ENCODE measurements around the gene FREM2. TPM values are rescaled to one million over a fixed set of nuclear protein-coding genes. Genes with fewer than 3 reads are reported as not detected.

Gene FREM2
- total and polyA plus RNA-seq, 8 donors, result 1.4 to 9.8 (median 6.3) TPM

GRCh38 chr13:38693168-38693567 lies 6.3 kb downstream of the FREM2 start:
- ATAC-seq (no peak), DNase-seq (no peak), FAIRE-seq (no peak)
- TF ChIP-seq, protein P1, sequence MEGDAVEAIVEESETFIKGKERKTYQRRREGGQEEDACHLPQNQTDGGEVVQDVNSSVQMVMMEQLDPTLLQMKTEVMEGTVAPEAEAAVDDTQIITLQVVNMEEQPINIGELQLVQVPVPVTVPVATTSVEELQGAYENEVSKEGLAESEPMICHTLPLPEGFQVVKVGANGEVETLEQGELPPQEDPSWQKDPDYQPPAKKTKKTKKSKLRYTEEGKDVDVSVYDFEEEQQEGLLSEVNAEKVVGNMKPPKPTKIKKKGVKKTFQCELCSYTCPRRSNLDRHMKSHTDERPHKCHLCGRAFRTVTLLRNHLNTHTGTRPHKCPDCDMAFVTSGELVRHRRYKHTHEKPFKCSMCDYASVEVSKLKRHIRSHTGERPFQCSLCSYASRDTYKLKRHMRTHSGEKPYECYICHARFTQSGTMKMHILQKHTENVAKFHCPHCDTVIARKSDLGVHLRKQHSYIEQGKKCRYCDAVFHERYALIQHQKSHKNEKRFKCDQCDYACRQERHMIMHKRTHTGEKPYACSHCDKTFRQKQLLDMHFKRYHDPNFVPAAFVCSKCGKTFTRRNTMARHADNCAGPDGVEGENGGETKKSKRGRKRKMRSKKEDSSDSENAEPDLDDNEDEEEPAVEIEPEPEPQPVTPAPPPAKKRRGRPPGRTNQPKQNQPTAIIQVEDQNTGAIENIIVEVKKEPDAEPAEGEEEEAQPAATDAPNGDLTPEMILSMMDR (IDR thresholded peaks at IDR 0.05), result no peak
- intact Hi-C loops (cut with DNase I), result no loop called here
- 61 to 67% methylated on average over 2 of the region's 2 CpGs for WGBS, 2 donors
- Histone ChIP-seq H3K27me3 (no peaks in the 10 kb centered on the region), H3K36me3 (no peaks in the 10 kb centered on the region), H3K9me3 (no peaks in the 10 kb centered on the region), H3K27ac (no peak overlapping the region), H3K4me1 (peaks cover 0 to 8% (median 6%) of the 10 kb centered on the region in 3 donors), H3K4me3 (no peak overlapping the region)

GRCh38 chr13:38693641-38694040 lies 6.8 kb downstream of the FREM2 start:
- peak in 3 of 6 donors; percentile 26 to 32 (median 26) for DNase-seq
- Histone ChIP-seq H3K4me1 (peaks cover 0 to 8% (median 6%) of the 10 kb centered on the region in 3 donors), H3K27me3 (no peaks in the 10 kb centered on the region), H3K9me3 (no peaks in the 10 kb centered on the region), H3K4me3 (no peak overlapping the region), H3K27ac (no peak overlapping the region), H3K36me3 (no peaks in the 10 kb centered on the region)
- 21 to 28% methylated on average over 2 of the region's 2 CpGs for WGBS, 2 donors
- intact Hi-C loops (cut with DNase I), result no loop called here
- no peak for FAIRE-seq
- peak; percentile 54 to 88 (median 70) for ATAC-seq
- TF ChIP-seq, protein P1 (IDR thresholded peaks at IDR 0.05), result no peak

DNA sequence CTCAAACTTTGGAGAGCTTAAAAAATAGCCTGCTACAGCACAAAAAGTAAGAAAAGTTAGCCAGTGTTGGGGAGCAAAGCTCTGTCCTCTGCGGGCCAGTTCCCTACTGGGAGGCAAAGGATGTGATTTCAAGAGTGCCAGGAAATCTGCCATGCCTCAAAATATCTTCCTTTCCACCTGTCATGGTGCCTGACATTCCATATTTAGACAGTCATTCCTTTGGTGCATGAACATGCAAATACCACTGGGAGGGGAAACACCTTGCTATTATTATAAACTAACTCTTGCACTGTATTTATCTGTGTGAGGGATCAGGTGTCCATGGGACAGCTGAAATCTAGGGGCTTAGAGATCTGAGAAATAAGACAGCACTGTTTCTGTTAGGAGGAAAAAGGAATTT lies 10.3 kb downstream of the FREM2 start:
- TF ChIP-seq, protein P1 (IDR thresholded peaks at IDR 0.05), result no peak
- WGBS, 2 donors, result 88 to 93% methylated on average over 1 of the region's 1 CpG
- ATAC-seq (no peak), FAIRE-seq (no peak), DNase-seq (no peak)
- Histone ChIP-seq H3K27ac (no peak overlapping the region), H3K4me1 (peaks cover 0 to 8% (median 6%) of the 10 kb centered on the region in 3 donors), H3K27me3 (no peaks in the 10 kb centered on the region), H3K4me3 (no peak overlapping the region), H3K9me3 (no peaks in the 10 kb centered on the region), H3K36me3 (no peaks in the 10 kb centered on the region)
- intact Hi-C loops (cut with DNase I), result no loop called here

GRCh38 chr13:38697628-38698333 lies 10.9 kb downstream of the FREM2 start:
- no peak for FAIRE-seq

More at GRCh38 chr13:38697628-38698333, 10.9 kb downstream of the FREM2 start:
- intact Hi-C loops (cut with DNase I), result no loop called here
- WGBS, 2 donors, result 85 to 98% methylated on average over 2 of the region's 2 CpGs
- TF ChIP-seq, protein P1 (IDR thresholded peaks at IDR 0.05), result no peak
- no peaks in the 10 kb centered on the region for H3K36me3 ChIP-seq
- no peaks in the 10 kb centered on the region for H3K9me3 ChIP-seq
- H3K4me1 ChIP-seq, result peaks cover 0 to 8% (median 6%) of the 10 kb centered on the region in 3 donors
- H3K27me3 ChIP-seq, result no peaks in the 10 kb centered on the region
- ATAC-seq, result no peak
- H3K27ac ChIP-seq, result no peak overlapping the region
- no peak for DNase-seq
- H3K4me3 ChIP-seq, result no peak overlapping the region

All from pancreas (tissue), 10 donors.